ENCODE measurements around the gene ZNF536. TPM values are rescaled to one million over a fixed set of nuclear protein-coding genes. Genes with fewer than 3 reads are reported as not detected.

ZNF536 gene
- total and polyA plus RNA-seq, 12 donors = 2.3 to 10.8 (median 6.4) TPM

- intact Hi-C loops (cut with DNase I) = no loop called here
- H3K4me3 ChIP-seq = no peak overlapping the region
- TF ChIP-seq, protein P1, sequence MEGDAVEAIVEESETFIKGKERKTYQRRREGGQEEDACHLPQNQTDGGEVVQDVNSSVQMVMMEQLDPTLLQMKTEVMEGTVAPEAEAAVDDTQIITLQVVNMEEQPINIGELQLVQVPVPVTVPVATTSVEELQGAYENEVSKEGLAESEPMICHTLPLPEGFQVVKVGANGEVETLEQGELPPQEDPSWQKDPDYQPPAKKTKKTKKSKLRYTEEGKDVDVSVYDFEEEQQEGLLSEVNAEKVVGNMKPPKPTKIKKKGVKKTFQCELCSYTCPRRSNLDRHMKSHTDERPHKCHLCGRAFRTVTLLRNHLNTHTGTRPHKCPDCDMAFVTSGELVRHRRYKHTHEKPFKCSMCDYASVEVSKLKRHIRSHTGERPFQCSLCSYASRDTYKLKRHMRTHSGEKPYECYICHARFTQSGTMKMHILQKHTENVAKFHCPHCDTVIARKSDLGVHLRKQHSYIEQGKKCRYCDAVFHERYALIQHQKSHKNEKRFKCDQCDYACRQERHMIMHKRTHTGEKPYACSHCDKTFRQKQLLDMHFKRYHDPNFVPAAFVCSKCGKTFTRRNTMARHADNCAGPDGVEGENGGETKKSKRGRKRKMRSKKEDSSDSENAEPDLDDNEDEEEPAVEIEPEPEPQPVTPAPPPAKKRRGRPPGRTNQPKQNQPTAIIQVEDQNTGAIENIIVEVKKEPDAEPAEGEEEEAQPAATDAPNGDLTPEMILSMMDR (IDR thresholded peaks at IDR 0.05) = no peak
- TF ChIP-seq POLR2A (IDR thresholded peaks at IDR 0.05) = no peak
- peak in 1 of 7 donors; percentile 3 for DNase-seq
- H3K36me3 ChIP-seq (replicated peaks in 1 of 2) = no peaks in the 10 kb centered on the region
- WGBS, 4 donors = 91 to 97% (median 94%) methylated on average over 4 of the region's 4 CpGs
- H3K4me1 ChIP-seq (replicated peaks in 1 of 2) = no peaks in the 10 kb centered on the region
- no peak overlapping the region for H3K27ac ChIP-seq
- H3K9me3 ChIP-seq (replicated peaks in 1 of 3) = no peaks in the 10 kb centered on the region
- no peaks in the 10 kb centered on the region for H3K27me3 ChIP-seq
These were observed 62.8 kb downstream of the ZNF536 start for GRCh38 chr19:30434797-30435594.

- no peaks in the 10 kb centered on the region for H3K27me3 ChIP-seq
- H3K9me3 ChIP-seq (replicated peaks in 1 of 3) = no peaks in the 10 kb centered on the region
- no peaks in the 10 kb centered on the region for H3K36me3 ChIP-seq (replicated peaks in 1 of 2)
- no peak overlapping the region for H3K4me3 ChIP-seq
- no peak for DNase-seq
- H3K4me1 ChIP-seq (replicated peaks in 1 of 2) = no peaks in the 10 kb centered on the region
- no peak for TF ChIP-seq POLR2A (IDR thresholded peaks at IDR 0.05)
- TF ChIP-seq, protein P1 (IDR thresholded peaks at IDR 0.05) = no peak
- WGBS, 4 donors = 71 to 77% (median 75%) methylated on average over 2 of the region's 2 CpGs
- H3K27ac ChIP-seq = no peak overlapping the region
- intact Hi-C loops (cut with DNase I) = no loop called here
These were observed 65.7 kb downstream of the ZNF536 start for GRCh38 chr19:30437869-30438268.

DNA sequence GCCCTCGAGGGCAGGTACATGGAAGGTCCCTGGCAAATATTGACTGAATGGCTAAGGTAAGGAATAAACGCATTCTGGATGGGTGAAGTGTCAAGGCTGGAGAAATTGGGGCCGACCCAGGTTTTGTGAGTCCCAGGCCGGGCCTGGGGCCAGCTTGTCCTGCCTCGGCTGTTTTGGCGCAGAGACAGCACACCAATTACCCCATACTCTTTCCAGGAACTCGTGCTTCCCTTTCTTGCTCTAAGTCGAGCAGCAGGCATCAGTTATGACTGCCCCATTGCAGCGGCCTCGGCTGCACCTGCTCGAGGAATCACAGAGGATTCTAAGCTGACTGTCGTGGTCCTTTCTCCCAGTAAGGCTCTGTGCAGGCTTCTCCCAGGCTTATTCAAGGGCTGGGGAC is 67.1 kb downstream of the ZNF536 start:
- Histone ChIP-seq H3K27me3 (no peaks in the 10 kb centered on the region), H3K4me3 (no peak overlapping the region), H3K4me1 (replicated peaks in 1 of 2) (no peaks in the 10 kb centered on the region), H3K36me3 (replicated peaks in 1 of 2) (no peaks in the 10 kb centered on the region), H3K27ac (no peak overlapping the region), H3K9me3 (replicated peaks in 1 of 3) (no peaks in the 10 kb centered on the region)
- DNase-seq = no peak
- intact Hi-C loops (cut with DNase I) = no loop called here
- no peak for TF ChIP-seq POLR2A (IDR thresholded peaks at IDR 0.05)
- TF ChIP-seq, protein P1 (IDR thresholded peaks at IDR 0.05) = no peak
- 73 to 80% (median 76%) methylated on average over 10 to 12 of the region's 12 CpGs for WGBS, 4 donors

DNA sequence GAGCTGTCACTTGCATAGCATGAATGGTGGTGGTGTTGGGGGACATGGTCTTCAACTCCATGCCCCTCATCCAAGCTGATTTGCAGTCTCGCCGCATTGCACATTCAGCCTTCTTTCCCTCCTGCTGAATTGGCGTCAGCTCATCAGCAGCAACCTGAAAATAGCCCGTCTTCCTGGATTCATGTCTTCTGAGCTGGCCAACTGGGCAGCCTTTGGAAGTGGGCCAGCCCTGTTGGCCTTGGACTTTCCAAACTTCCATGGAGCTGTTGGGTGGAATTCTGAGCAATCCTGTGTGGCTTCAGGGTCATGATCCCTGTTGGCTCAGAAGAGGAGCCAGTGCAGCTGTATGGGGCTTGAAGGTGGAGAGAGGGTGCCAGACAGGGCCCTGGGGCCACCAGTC is 68.8 kb downstream of the ZNF536 start:
- no peaks in the 10 kb centered on the region for H3K27me3 ChIP-seq
- WGBS, 4 donors = 53 to 64% (median 59%) methylated on average over 4 of the region's 4 CpGs
- H3K9me3 ChIP-seq (replicated peaks in 1 of 3) = no peaks in the 10 kb centered on the region
- TF ChIP-seq, protein P1 (IDR thresholded peaks at IDR 0.05) = no peak
- intact Hi-C loops (cut with DNase I) = no loop called here
- no peaks in the 10 kb centered on the region for H3K36me3 ChIP-seq (replicated peaks in 1 of 2)
- H3K4me1 ChIP-seq (replicated peaks in 1 of 2) = no peaks in the 10 kb centered on the region
- H3K4me3 ChIP-seq = no peak overlapping the region
- peak in 2 of 7 donors; percentile 5 to 28 for DNase-seq
- H3K27ac ChIP-seq = no peak overlapping the region
